ENCODE data around the gene JADE2.

Gene JADE2

DNA sequence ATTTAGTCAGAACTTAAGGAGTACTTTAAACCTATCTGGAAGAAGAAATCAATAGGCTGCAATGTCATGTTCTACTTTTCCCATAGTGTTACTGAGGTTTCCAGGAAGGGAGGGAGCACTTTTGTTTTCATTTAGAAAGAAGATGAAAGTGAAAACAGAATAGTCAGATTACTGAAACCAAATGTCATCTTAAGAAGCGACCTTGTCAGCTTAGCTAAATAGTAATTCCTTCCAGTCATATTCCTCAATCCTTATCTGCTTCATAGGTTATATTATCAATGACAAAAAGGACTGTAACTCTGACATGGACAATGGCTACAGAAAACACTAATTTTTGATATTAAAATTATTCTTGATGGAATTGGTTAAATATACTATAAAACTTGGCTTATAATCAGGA is 79.4 kb downstream of the JADE2 start:
- Histone ChIP-seq H3K27ac (ENCODE audit: extremely low read depth, low read depth, low read length) (no peak overlapping the region), H3K4me1 (ENCODE audit: control insufficient read depth, insufficient read depth, low read length) (no peaks in the 10 kb centered on the region), H3K9me3 (ENCODE audit: control insufficient read depth, insufficient read depth, low read depth, low read length) (no peaks in the 10 kb centered on the region), H3K36me3 (ENCODE audit: control insufficient read depth in 2 of 2, insufficient read depth in 1 of 2, low read length in 2 of 2) (peaks cover 39 to 67% of the 10 kb centered on the region in 2 experiments), H3K4me3 (ENCODE audit: low read depth, low read length) (no peak overlapping the region)
- TF ChIP-seq ZNF600 (tag by site-specific recombination; IDR thresholded peaks at IDR 0.05) = no peak
- peak; percentile 52; the same call in 1 of the 2 replicates for TF ChIP-seq PRDM1 (tag by site-specific recombination; IDR thresholded peaks at IDR 0.05)
- no peak for TF ChIP-seq MZF1 (tag by site-specific recombination; IDR thresholded peaks at IDR 0.05; ENCODE audit: borderline replicate concordance)
- no peak for TF ChIP-seq ZXDB (tag by site-specific recombination; IDR thresholded peaks at IDR 0.05)
- no peak for TF ChIP-seq KLF10 (tag by site-specific recombination; IDR thresholded peaks at IDR 0.05)
- ChIA-PET CTCF (no interaction called here), POLR2A (no interaction called here)

DNA sequence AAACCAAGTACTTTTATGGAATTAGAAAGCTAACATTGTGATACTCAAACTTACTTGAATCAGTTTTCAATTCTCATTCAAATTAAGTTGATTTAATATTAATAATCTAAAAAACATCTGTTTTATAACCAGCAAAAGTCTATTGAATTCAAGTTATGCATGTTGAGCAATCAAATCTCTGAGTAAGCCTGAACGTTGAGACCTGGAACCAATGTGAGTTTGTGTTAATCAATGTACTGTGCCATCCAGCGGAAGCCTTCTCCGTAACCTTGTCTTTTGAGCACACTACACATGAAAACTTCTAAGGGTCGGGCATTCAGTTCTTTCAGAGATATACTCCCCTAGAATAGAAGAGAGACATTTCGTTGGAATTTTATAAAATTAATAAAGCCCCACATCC is 81.3 kb downstream of the JADE2 start:
- Histone ChIP-seq H3K27ac (ENCODE audit: extremely low read depth, low read depth, low read length) (no peak overlapping the region), H3K36me3 (ENCODE audit: control insufficient read depth in 2 of 2, insufficient read depth in 1 of 2, low read length in 2 of 2) (peaks cover 53 to 78% of the 10 kb centered on the region in 2 experiments), H3K9me3 (ENCODE audit: control insufficient read depth, insufficient read depth, low read depth, low read length) (no peaks in the 10 kb centered on the region), H3K4me3 (ENCODE audit: low read depth, low read length) (no peak overlapping the region), H3K4me1 (ENCODE audit: control insufficient read depth, insufficient read depth, low read length) (no peaks in the 10 kb centered on the region)
- TF ChIP-seq ZSCAN23 (tag by site-specific recombination; IDR thresholded peaks at IDR 0.05) = no peak
- POLR2A ChIA-PET = interaction anchor here (0.6 kb wide), 1 partner anchor 110 kb away, joined by 5 read pairs; no protein-coding TSS in a partner anchor
- CTCF ChIA-PET = interaction anchor here (1.2 to 1.4 kb wide), 2 partner anchors 25 to 28 kb away, joined by 3 to 4 read pairs; no protein-coding TSS in a partner anchor

- Histone ChIP-seq H3K9me3 (ENCODE audit: control insufficient read depth, insufficient read depth, low read depth, low read length) (no peaks in the 10 kb centered on the region), H3K4me3 (ENCODE audit: low read depth, low read length) (no peak overlapping the region), H3K36me3 (ENCODE audit: control insufficient read depth in 2 of 2, insufficient read depth in 1 of 2, low read length in 2 of 2) (peaks cover 57 to 75% of the 10 kb centered on the region in 2 experiments), H3K4me1 (ENCODE audit: control insufficient read depth, insufficient read depth, low read length) (no peaks in the 10 kb centered on the region), H3K27ac (ENCODE audit: extremely low read depth, low read depth, low read length) (no peak overlapping the region)
- TF ChIP-seq ZNF624 (tag by site-specific recombination; IDR thresholded peaks at IDR 0.05) (no peak), ZNF169 (tag by site-specific recombination; IDR thresholded peaks at IDR 0.05) (no peak), ZNF302 (tag by site-specific recombination; IDR thresholded peaks at IDR 0.05; ENCODE audit: low read depth) (no peak), ZNF654 (tag by site-specific recombination; IDR thresholded peaks at IDR 0.05; ENCODE audit: low read depth) (no peak), TCF7L2 (IDR thresholded peaks at IDR 0.05; ENCODE audit: borderline replicate concordance, low read depth, low read length) (no peak), ZNF521 (tag by site-specific recombination; IDR thresholded peaks at IDR 0.05) (no peak)
- ChIA-PET POLR2A (interaction anchor here (0.6 to 1.4 kb wide), 2 partner anchors 230 to 296 kb away, joined by 3 to 8 read pairs; no protein-coding TSS in a partner anchor), CTCF (interaction anchor here (0.5 to 2.1 kb wide), 3 partner anchors 16 to 1107 kb away, joined by 3 to 9 read pairs (median 4); no protein-coding TSS in a partner anchor)
These were observed 83.1 kb downstream of the JADE2 start for GRCh38 chr5:134608555-134608954.

- Histone ChIP-seq H3K4me1 (ENCODE audit: control insufficient read depth, insufficient read depth, low read length) (no peaks in the 10 kb centered on the region), H3K9me3 (ENCODE audit: control insufficient read depth, insufficient read depth, low read depth, low read length) (no peaks in the 10 kb centered on the region), H3K36me3 (ENCODE audit: control insufficient read depth in 2 of 2, insufficient read depth in 1 of 2, low read length in 2 of 2) (peaks cover 59 to 76% of the 10 kb centered on the region in 2 experiments), H3K4me3 (ENCODE audit: low read depth, low read length) (no peak overlapping the region), H3K27ac (ENCODE audit: extremely low read depth, low read depth, low read length) (no peak overlapping the region)
- CTCF ChIA-PET = interaction anchor here (0.6 to 2.1 kb wide), 2 partner anchors 11 to 22 kb away, joined by 7 to 9 read pairs; no protein-coding TSS in a partner anchor
- TF ChIP-seq ZBTB17 (tag by site-specific recombination; IDR thresholded peaks at IDR 0.05) (peak; percentile 39; the same call in 1 of the 2 replicates), GLIS1 (tag by site-specific recombination; IDR thresholded peaks at IDR 0.05) (no peak)
- POLR2A ChIA-PET = interaction anchor here (0.6 to 1.4 kb wide), 3 partner anchors 11 to 295 kb away, joined by 3 to 8 read pairs (median 3); no protein-coding TSS in a partner anchor
These were observed 83.9 kb downstream of the JADE2 start for GRCh38 chr5:134609232-134609851.

GRCh38 chr5:134610725-134611124 is 85.3 kb downstream of the JADE2 start:
- no peaks in the 10 kb centered on the region for H3K9me3 ChIP-seq (ENCODE audit: control insufficient read depth, insufficient read depth, low read depth, low read length)
- TF ChIP-seq ZNF223 (tag by site-specific recombination; IDR thresholded peaks at IDR 0.05) = no peak
- TF ChIP-seq ZNF112 (tag by site-specific recombination; IDR thresholded peaks at IDR 0.05) = no peak
- no peak for TF ChIP-seq BCL11B (tag by site-specific recombination; IDR thresholded peaks at IDR 0.05; ENCODE audit: low read depth)
- TF ChIP-seq, protein P1, sequence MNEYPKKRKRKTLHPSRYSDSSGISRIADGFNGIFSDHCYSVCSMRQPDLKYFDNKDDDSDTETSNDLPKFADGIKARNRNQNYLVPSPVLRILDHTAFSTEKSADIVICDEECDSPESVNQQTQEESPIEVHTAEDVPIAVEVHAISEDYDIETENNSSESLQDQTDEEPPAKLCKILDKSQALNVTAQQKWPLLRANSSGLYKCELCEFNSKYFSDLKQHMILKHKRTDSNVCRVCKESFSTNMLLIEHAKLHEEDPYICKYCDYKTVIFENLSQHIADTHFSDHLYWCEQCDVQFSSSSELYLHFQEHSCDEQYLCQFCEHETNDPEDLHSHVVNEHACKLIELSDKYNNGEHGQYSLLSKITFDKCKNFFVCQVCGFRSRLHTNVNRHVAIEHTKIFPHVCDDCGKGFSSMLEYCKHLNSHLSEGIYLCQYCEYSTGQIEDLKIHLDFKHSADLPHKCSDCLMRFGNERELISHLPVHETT (tag by site-specific recombination; IDR thresholded peaks at IDR 0.05) = no peak
- no peak for TF ChIP-seq ZSCAN30 (tag by site-specific recombination; IDR thresholded peaks at IDR 0.05)
- no peak overlapping the region for H3K27ac ChIP-seq (ENCODE audit: extremely low read depth, low read depth, low read length)
- H3K36me3 ChIP-seq (ENCODE audit: control insufficient read depth in 2 of 2, insufficient read depth in 1 of 2, low read length in 2 of 2) = peaks cover 56 to 69% of the 10 kb centered on the region in 2 experiments
- ChIA-PET POLR2A (no interaction called here), CTCF (interaction anchor here (1.0 kb wide), 1 partner anchor 10 kb away, joined by 4 read pairs; no protein-coding TSS in a partner anchor)
- no peaks in the 10 kb centered on the region for H3K4me1 ChIP-seq (ENCODE audit: control insufficient read depth, insufficient read depth, low read length)
- H3K4me3 ChIP-seq (ENCODE audit: low read depth, low read length) = no peak overlapping the region
